Endodermal cell (in vitro differentiated cells): ENCODE measurements around the gene PTPN1. TPM values are rescaled to one million over a fixed set of nuclear protein-coding genes. Genes with fewer than 3 reads are reported as not detected.

Source experiments
- DNase-seq: peaks from one replicate; pipeline ENCODE4 v3.0.0-alpha.2; 2017
- H3K27ac ChIP-seq: 2 replicates; pipeline ENCODE4 v1.5.1; 2013; ENCODE audit warnings: mild to moderate bottlenecking, low read depth, low read length, moderate library complexity
- H3K27me3 ChIP-seq: 2 replicates; pipeline ENCODE4 v1.6.1; 2013; ENCODE audit warnings: mild to moderate bottlenecking, low read length, moderate library complexity; ENCODE audit not compliant: insufficient read depth, control insufficient read depth, poor library complexity, severe bottlenecking
- H3K36me3 ChIP-seq: 2 replicates; pipeline ENCODE4 v1.7.0; 2013; ENCODE audit warnings: mild to moderate bottlenecking, low read length, moderate library complexity; ENCODE audit not compliant: control insufficient read depth, insufficient read depth
- H3K4me1 ChIP-seq: one replicate; pipeline ENCODE4 v1.7.0; 2013; ENCODE audit warnings: low read length; ENCODE audit not compliant: control insufficient read depth, insufficient read depth
- H3K4me3 ChIP-seq: 2 replicates; pipeline ENCODE4 v1.5.1; 2013; ENCODE audit warnings: mild to moderate bottlenecking, low read length, moderate library complexity
- H3K9ac ChIP-seq: 2 replicates; pipeline ENCODE4 v1.6.1; 2013; ENCODE audit warnings: mild to moderate bottlenecking, low read length, moderate library complexity; ENCODE audit not compliant: poor library complexity, severe bottlenecking; ENCODE audit errors: extremely low read depth
- H3K9me3 ChIP-seq: 2 replicates; pipeline ENCODE4 v1.6.1; 2013; ENCODE audit warnings: mild to moderate bottlenecking, low read length, moderate library complexity; ENCODE audit not compliant: control insufficient read depth
- H3K27ac Mint-ChIP-seq: 2 replicates; pipeline ENCODE4 v1.8.0; 2020; ENCODE audit warnings: mixed read lengths
- H3K27me3 Mint-ChIP-seq: 2 replicates; pipeline ENCODE4 v1.8.0; 2021; ENCODE audit warnings: mild to moderate bottlenecking, mixed read lengths; ENCODE audit not compliant: insufficient read depth
- H3K36me3 Mint-ChIP-seq: 2 replicates; pipeline ENCODE4 v1.8.0; 2020; ENCODE audit warnings: low read depth, mixed read lengths
- H3K4me1 Mint-ChIP-seq: 2 replicates; pipeline ENCODE4 v1.8.0; 2020; ENCODE audit warnings: mixed read lengths
- H3K4me3 Mint-ChIP-seq: 2 replicates; pipeline ENCODE4 v1.8.0; 2020; ENCODE audit warnings: mild to moderate bottlenecking, moderate library complexity, mixed read lengths
- H3K9me3 Mint-ChIP-seq: 2 replicates; pipeline ENCODE4 v1.8.0; 2020; ENCODE audit warnings: mild to moderate bottlenecking, mixed read lengths
- WGBS, 2 experiments: methylation state at CpG; one replicate each; pipeline versions ENCODE4 v1.1.5 to v1.1.7; 2013; ENCODE audit warnings: missing lambda C conversion rate in 2 of 2, mixed read lengths in 1 of 2; ENCODE audit not compliant: insufficient coverage in 1 of 2, insufficient read length in 1 of 2; 5-methylcytosine and 5-hydroxymethylcytosine counted together
- total RNA-seq, 2 donors: library from RNA; stranded (reverse); fragmentation: NEBNext Ultra II Directional in 1 of 2; extraction: Animal tissue kit (Norgen Biotek cat#: 25700) in 1 of 2; gene quantifications; 2 replicates in 1 of 2; 3 replicates in 1 of 2; pipeline ENCODE4 v1.2.1, GENCODE V29; 2021
- TF ChIP-seq, protein P1 (sequence below): fragments of 200-600 bp; sonication (generic); conservative IDR thresholded peaks from 2 replicates; pipeline ENCODE4 v1.5.0; 2021; ENCODE audit warnings: antibody characterized with exemption, mild to moderate bottlenecking

PTPN1 gene
- total RNA-seq, 2 donors from 2014 or later = 25.4 to 28.7 TPM

DNA sequence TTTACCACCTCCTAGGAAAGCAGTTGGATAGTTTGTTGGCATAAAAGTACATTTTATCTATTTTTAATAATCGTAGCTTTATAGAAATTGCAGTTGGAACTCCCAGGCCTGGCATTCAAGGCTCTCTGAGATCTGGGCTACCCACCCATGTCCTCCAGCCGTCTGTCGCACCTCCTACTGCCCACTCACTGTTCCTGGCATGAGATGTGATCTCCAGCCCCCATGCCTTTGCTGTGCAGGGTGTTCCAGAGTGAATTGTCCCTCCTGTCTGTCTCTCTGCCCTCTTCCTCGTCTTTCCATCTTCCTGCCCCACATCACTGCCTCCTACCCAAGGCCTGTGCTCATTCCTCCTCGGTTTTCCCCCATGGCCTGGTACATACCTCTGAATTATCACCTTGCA lies 50.7 kb downstream of the PTPN1 start:
- no peak overlapping the region for H3K27ac ChIP-seq
- Mint-ChIP-seq H3K27ac (no peak overlapping the region), H3K4me1 (no peaks in the 10 kb centered on the region), H3K27me3 (no peaks in the 10 kb centered on the region), H3K36me3 (peaks cover 29% of the 10 kb centered on the region), H3K9me3 (no peaks in the 10 kb centered on the region), H3K4me3 (no peak overlapping the region)
- no peaks in the 10 kb centered on the region for H3K9me3 ChIP-seq
- WGBS, 2 experiments = 88 to 89% methylated on average over 3 to 5 of the region's 5 CpGs
- H3K4me3 ChIP-seq = no peak overlapping the region
- H3K36me3 ChIP-seq = peaks cover 54% of the 10 kb centered on the region
- TF ChIP-seq, protein P1, sequence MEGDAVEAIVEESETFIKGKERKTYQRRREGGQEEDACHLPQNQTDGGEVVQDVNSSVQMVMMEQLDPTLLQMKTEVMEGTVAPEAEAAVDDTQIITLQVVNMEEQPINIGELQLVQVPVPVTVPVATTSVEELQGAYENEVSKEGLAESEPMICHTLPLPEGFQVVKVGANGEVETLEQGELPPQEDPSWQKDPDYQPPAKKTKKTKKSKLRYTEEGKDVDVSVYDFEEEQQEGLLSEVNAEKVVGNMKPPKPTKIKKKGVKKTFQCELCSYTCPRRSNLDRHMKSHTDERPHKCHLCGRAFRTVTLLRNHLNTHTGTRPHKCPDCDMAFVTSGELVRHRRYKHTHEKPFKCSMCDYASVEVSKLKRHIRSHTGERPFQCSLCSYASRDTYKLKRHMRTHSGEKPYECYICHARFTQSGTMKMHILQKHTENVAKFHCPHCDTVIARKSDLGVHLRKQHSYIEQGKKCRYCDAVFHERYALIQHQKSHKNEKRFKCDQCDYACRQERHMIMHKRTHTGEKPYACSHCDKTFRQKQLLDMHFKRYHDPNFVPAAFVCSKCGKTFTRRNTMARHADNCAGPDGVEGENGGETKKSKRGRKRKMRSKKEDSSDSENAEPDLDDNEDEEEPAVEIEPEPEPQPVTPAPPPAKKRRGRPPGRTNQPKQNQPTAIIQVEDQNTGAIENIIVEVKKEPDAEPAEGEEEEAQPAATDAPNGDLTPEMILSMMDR = no peak
- DNase-seq = no peak
- no peaks in the 10 kb centered on the region for H3K27me3 ChIP-seq
- H3K4me1 ChIP-seq = no peaks in the 10 kb centered on the region
- H3K9ac ChIP-seq = no peak overlapping the region

GRCh38 chr20:50561379-50562078 lies 51.3 kb downstream of the PTPN1 start:
- H3K27ac ChIP-seq = peak overlapping the region; percentile 56
- no peak overlapping the region for H3K9ac ChIP-seq
- H3K27me3 Mint-ChIP-seq = no peaks in the 10 kb centered on the region
- no peaks in the 10 kb centered on the region for H3K9me3 ChIP-seq
- H3K4me1 Mint-ChIP-seq = no peaks in the 10 kb centered on the region
- H3K4me3 Mint-ChIP-seq = no peak overlapping the region
- H3K9me3 Mint-ChIP-seq = no peaks in the 10 kb centered on the region
- WGBS, 2 experiments = 59 to 86% methylated on average over 8 to 17 of the region's 17 CpGs
- H3K36me3 ChIP-seq = peaks cover 57% of the 10 kb centered on the region
- no peak overlapping the region for H3K27ac Mint-ChIP-seq
- H3K4me3 ChIP-seq = no peak overlapping the region
- H3K4me1 ChIP-seq = no peaks in the 10 kb centered on the region
- DNase-seq = no peak
- TF ChIP-seq, protein P1 = no peak
- H3K36me3 Mint-ChIP-seq = peaks cover 33% of the 10 kb centered on the region
- H3K27me3 ChIP-seq = no peaks in the 10 kb centered on the region

GRCh38 chr20:50562262-50562701 lies 52.1 kb downstream of the PTPN1 start:
- H3K4me1 Mint-ChIP-seq = no peaks in the 10 kb centered on the region
- no peaks in the 10 kb centered on the region for H3K27me3 ChIP-seq
- no peaks in the 10 kb centered on the region for H3K9me3 Mint-ChIP-seq
- H3K36me3 ChIP-seq = peaks cover 57% of the 10 kb centered on the region
- no peak overlapping the region for H3K4me3 ChIP-seq
- no peaks in the 10 kb centered on the region for H3K9me3 ChIP-seq
- WGBS, 2 experiments = 94 to 97% methylated on average over 6 to 7 of the region's 7 CpGs
- TF ChIP-seq, protein P1 = no peak
- no peak for DNase-seq
- peak overlapping the region; percentile 42 for H3K27ac Mint-ChIP-seq
- no peaks in the 10 kb centered on the region for H3K27me3 Mint-ChIP-seq
- no peaks in the 10 kb centered on the region for H3K4me1 ChIP-seq
- peaks cover 38% of the 10 kb centered on the region for H3K36me3 Mint-ChIP-seq
- peak overlapping the region; percentile 27 for H3K27ac ChIP-seq
- H3K4me3 Mint-ChIP-seq = no peak overlapping the region
- H3K9ac ChIP-seq = no peak overlapping the region
